ENCODE measurements around the gene CFAP74.

DNA sequence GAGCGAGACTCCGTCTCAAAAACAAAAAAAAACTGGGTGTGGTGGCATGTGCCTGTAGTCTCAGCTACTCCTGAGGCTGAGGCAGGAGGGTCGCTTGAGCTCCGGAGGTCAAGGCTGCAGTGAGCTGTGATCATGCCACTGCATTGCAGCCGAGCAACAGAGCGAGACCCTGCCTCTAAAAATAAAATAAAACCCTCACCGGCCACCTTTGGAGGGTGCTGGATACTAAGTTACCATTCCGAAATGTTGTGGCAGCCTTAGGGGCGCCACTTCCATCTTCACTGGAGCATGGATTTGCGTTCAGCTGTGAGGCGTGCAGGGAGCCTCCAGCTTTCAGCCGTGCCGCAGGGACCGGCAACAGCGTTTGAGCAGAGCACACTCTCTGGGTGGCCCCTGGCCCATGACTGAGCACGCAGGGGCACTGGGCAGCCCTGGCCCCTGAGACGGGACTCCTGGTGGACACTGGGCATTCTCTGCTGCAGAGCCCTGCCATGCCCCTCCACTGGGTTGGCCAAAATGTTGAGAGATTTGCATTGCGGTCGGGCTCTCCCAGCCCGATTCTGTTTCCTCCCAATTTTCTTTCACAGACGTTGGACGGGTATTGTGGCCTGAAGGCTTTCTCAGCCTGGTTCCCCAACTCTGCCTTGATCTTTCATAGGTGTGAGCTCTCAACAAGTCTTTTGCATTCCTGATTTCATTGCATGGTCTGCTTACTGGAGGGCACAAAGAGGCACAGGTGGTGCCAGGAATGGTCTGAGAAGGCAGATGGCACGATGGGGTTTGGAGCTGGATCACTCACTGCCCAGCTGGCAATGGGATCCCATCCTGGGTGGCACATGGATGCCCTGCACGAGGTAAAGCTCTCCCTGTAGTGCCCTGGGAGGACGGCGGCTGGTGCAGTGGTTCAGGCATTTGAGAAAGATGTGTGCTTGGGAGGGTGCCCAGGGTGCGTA is 5.8 kb upstream of the CFAP74 start:
- TF ChIP-seq POLR2A (IDR thresholded peaks at IDR 0.05) (no peak), POLR2AphosphoS5 (IDR thresholded peaks at IDR 0.05) (no peak)
- TF ChIP-seq, protein P1, sequence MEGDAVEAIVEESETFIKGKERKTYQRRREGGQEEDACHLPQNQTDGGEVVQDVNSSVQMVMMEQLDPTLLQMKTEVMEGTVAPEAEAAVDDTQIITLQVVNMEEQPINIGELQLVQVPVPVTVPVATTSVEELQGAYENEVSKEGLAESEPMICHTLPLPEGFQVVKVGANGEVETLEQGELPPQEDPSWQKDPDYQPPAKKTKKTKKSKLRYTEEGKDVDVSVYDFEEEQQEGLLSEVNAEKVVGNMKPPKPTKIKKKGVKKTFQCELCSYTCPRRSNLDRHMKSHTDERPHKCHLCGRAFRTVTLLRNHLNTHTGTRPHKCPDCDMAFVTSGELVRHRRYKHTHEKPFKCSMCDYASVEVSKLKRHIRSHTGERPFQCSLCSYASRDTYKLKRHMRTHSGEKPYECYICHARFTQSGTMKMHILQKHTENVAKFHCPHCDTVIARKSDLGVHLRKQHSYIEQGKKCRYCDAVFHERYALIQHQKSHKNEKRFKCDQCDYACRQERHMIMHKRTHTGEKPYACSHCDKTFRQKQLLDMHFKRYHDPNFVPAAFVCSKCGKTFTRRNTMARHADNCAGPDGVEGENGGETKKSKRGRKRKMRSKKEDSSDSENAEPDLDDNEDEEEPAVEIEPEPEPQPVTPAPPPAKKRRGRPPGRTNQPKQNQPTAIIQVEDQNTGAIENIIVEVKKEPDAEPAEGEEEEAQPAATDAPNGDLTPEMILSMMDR (IDR thresholded peaks at IDR 0.05), result no peak
